Loucy (cell line): ENCODE results near the gene PABPC1L.

Experiments
- H2AFZ ChIP-seq: fragments of 200-600 bp; sonication (generic); 2 replicates; pipeline ENCODE4 v1.6.0; 2016; ENCODE audit warnings: antibody characterized with exemption, mild to moderate bottlenecking, low read length, moderate library complexity
- H3F3A ChIP-seq: fragments of 200-600 bp; 2 replicates; pipeline ENCODE4 v1.6.0; 2016; ENCODE audit warnings: antibody characterized with exemption, low read depth, mild to moderate bottlenecking
- H3K27me3 ChIP-seq: fragments of 200-600 bp; sonication (generic); 2 replicates; pipeline ENCODE4 v1.6.1; 2014; ENCODE audit warnings: low read length, mild to moderate bottlenecking; ENCODE audit not compliant: insufficient read depth, poor library complexity, severe bottlenecking
- H3K36me3 ChIP-seq: fragments of 200-600 bp; sonication (generic); 2 replicates; pipeline ENCODE4 v1.6.1; 2016; ENCODE audit warnings: low read length; ENCODE audit not compliant: insufficient read depth
- H3K4me1 ChIP-seq: fragments of 200-600 bp; sonication (generic); 2 replicates; pipeline ENCODE4 v1.5.1; 2014; ENCODE audit warnings: low read length, mild to moderate bottlenecking; ENCODE audit not compliant: insufficient read depth, poor library complexity, severe bottlenecking
- H3K4me2 ChIP-seq: fragments of 200-600 bp; sonication (generic); 2 replicates; pipeline ENCODE4 v1.6.0; 2014; ENCODE audit warnings: antibody characterized with exemption, low read length, low read depth, mild to moderate bottlenecking; ENCODE audit not compliant: poor library complexity, severe bottlenecking
- H3K4me3 ChIP-seq: fragments of 200-600 bp; sonication (generic); 2 replicates; pipeline ENCODE4 v1.5.1; 2014; ENCODE audit warnings: low read length, mild to moderate bottlenecking, mixed read lengths; ENCODE audit not compliant: poor library complexity, severe bottlenecking
- H3K79me2 ChIP-seq: fragments of 200-600 bp; sonication (generic); 2 replicates; pipeline ENCODE4 v1.6.1; 2014; ENCODE audit warnings: low read length; ENCODE audit not compliant: insufficient read depth
- H3K9ac ChIP-seq: fragments of 200-600 bp; sonication (generic); 2 replicates; pipeline ENCODE4 v1.6.0; 2014; ENCODE audit warnings: mild to moderate bottlenecking, low read depth, low read length, moderate library complexity; ENCODE audit not compliant: poor library complexity, severe bottlenecking
- H3K9me2 ChIP-seq: fragments of 200-600 bp; sonication (generic); replicated peaks from 2 replicates; pipeline ENCODE4 v1.6.1; 2016; ENCODE audit warnings: low read depth, low read length, mixed read lengths
- H3K9me3 ChIP-seq: fragments of 200-600 bp; sonication (generic); 2 replicates; pipeline ENCODE4 v1.6.1; 2014; ENCODE audit warnings: mild to moderate bottlenecking, antibody characterized with exemption, low read length, low read depth; ENCODE audit not compliant: insufficient read depth
- H4K20me1 ChIP-seq: fragments of 200-600 bp; sonication (generic); 2 replicates; pipeline ENCODE4 v1.6.0; 2014; ENCODE audit warnings: antibody characterized with exemption, low read length, mild to moderate bottlenecking; ENCODE audit not compliant: insufficient read depth, poor library complexity, severe bottlenecking
- CTCF ChIP-seq: fragments of 200-600 bp; sonication (generic); conservative IDR thresholded peaks from 2 replicates; pipeline ENCODE4 v1.5.1; 2014; ENCODE audit warnings: mild to moderate bottlenecking, antibody characterized with exemption, low read length
- EZH2phosphoT487 ChIP-seq: fragments of 200-600 bp; IDR thresholded peaks from 2 replicates; pipeline ENCODE4 v1.6.1; 2018; ENCODE audit warnings: antibody characterized with exemption, mild to moderate bottlenecking, moderate library complexity, borderline replicate concordance

Gene PABPC1L

GRCh38 chr20:44901974-44902373, 7.9 kb upstream of the PABPC1L start:
- H3K4me2 ChIP-seq, result no peak overlapping the region
- peaks cover 57% of the 10 kb centered on the region for H4K20me1 ChIP-seq
- H3K9ac ChIP-seq, result no peak overlapping the region
- no peaks in the 10 kb centered on the region for H3K9me2 ChIP-seq
- H3K79me2 ChIP-seq, result peaks cover 59% of the 10 kb centered on the region
- H3K9me3 ChIP-seq, result no peaks in the 10 kb centered on the region
- no peak for TF ChIP-seq CTCF
- no peak for TF ChIP-seq EZH2phosphoT487
- H3K36me3 ChIP-seq, result peaks cover 68% of the 10 kb centered on the region
- no peak overlapping the region for H2AFZ ChIP-seq
- H3K4me1 ChIP-seq, result peaks cover 19% of the 10 kb centered on the region
- H3F3A ChIP-seq, result peaks cover 6% of the 10 kb centered on the region; the same call in 1 of the 2 replicates
- H3K4me3 ChIP-seq, result no peak overlapping the region
- no peaks in the 10 kb centered on the region for H3K27me3 ChIP-seq

- Histone ChIP-seq H3K4me3 (no peak overlapping the region), H3K9me3 (no peaks in the 10 kb centered on the region), H2AFZ (no peak overlapping the region), H3K36me3 (peaks cover 88% of the 10 kb centered on the region), H3K4me1 (peaks cover 15% of the 10 kb centered on the region), H3K27me3 (no peaks in the 10 kb centered on the region), H4K20me1 (peaks cover 34% of the 10 kb centered on the region), H3K9me2 (no peaks in the 10 kb centered on the region), H3K79me2 (peaks cover 35% of the 10 kb centered on the region), H3F3A (peaks cover 6% of the 10 kb centered on the region; the same call in 1 of the 2 replicates), H3K9ac (no peak overlapping the region), H3K4me2 (no peak overlapping the region)
- TF ChIP-seq CTCF (no peak), EZH2phosphoT487 (no peak)
Observed at GRCh38 chr20:44904377-44904776, 5.5 kb upstream of the PABPC1L start.

- Histone ChIP-seq H2AFZ (no peak overlapping the region), H3K27me3 (no peaks in the 10 kb centered on the region), H3K9me3 (no peaks in the 10 kb centered on the region), H4K20me1 (no peaks in the 10 kb centered on the region), H3K36me3 (peaks cover 47% of the 10 kb centered on the region), H3K9ac (peak overlapping the region; percentile 39), H3K4me1 (peaks cover 9% of the 10 kb centered on the region), H3K4me3 (peak overlapping the region; percentile 86), H3K79me2 (no peaks in the 10 kb centered on the region), H3F3A (no peaks in the 10 kb centered on the region), H3K4me2 (peak overlapping the region; percentile 97), H3K9me2 (no peaks in the 10 kb centered on the region)
- TF ChIP-seq EZH2phosphoT487 (no peak), CTCF (no peak)
Observed at GRCh38 chr20:44908987-44909871, 631 bp upstream of the PABPC1L start.
